ENCODE measurements around the gene RASA3. TPM values are rescaled to one million over a fixed set of nuclear protein-coding genes. Genes with fewer than 3 reads are reported as not detected.

Gene RASA3
- polyA plus RNA-seq, 3 donors: 9.0 to 32.6 (median 16.6) TPM

DNA sequence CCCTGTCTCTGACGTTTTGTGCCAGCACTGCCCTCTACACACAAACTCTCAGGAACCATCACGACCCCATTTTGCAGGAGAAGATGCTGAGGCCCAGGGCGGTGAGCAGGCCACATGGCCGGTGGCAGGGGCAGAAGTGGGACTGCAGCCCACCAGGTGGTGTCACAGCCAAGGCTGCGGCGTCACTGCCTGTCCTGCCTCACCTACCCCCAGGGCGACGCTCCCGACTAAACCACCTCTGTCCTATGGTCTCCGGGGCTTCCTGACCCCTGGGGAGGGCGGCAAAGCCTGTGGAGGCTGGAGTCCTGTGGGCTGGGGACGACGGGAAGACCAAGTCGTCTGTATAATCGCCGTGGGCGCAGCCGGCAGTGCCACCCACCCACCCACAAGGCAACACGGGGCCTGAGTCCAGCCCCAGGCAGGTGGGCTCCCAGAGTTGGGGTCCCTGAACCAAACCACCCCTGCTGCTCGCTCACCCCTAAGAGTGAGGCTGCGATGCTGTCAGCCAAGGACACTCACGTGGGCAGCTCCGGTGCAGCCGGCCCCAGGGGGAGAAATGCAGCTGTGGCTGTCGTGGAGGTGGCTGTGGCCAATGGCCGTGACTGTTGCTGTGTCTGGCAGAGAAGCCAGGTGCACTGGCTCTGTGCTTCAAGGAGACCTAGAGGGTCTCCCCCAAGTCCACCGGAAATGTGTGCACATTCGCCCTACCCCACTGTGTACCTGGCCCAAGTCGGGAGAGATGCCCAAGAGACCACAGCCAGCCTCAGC lies 29.7 kb downstream of the RASA3 start:
- Histone ChIP-seq H3K27ac (ENCODE audit: low read depth in 1 of 2, low read length in 2 of 2) (peak overlapping the region in 1 of 2 donors; percentile 11), H3K4me3 (replicated peaks in 1 of 3; ENCODE audit: low read depth in 2 of 3, low read length in 3 of 3) (no peak overlapping the region), H3K27me3 (ENCODE audit: control insufficient read depth in 2 of 2, insufficient read depth in 2 of 2, low read length in 2 of 2) (no peaks in the 10 kb centered on the region), H3K9me3 (replicated peaks in 1 of 2; ENCODE audit: control insufficient read depth in 1 of 2, insufficient read depth in 1 of 2, low read length in 2 of 2) (no peaks in the 10 kb centered on the region), H2AFZ (ENCODE audit: insufficient read depth, low read depth, low read length, poor library complexity, severe bottlenecking) (no peak overlapping the region), H4K20me1 (ENCODE audit: insufficient read depth, low read length) (peaks cover 92% of the 10 kb centered on the region), H3K79me2 (ENCODE audit: insufficient read depth, low read length) (peaks cover 85% of the 10 kb centered on the region), H3K36me3 (replicated peaks in 1 of 2; ENCODE audit: control insufficient read depth in 1 of 2, insufficient read depth in 2 of 2, low read length in 2 of 2) (peaks cover 10 to 14% of the 10 kb centered on the region in 2 donors), H3K9ac (ENCODE audit: insufficient read depth, low read length, poor library complexity, severe bottlenecking) (no peak overlapping the region), H3K4me1 (ENCODE audit: control insufficient read depth in 1 of 2, insufficient read depth in 2 of 2, low read length in 2 of 2) (peaks cover 0 to 10% of the 10 kb centered on the region in 2 donors), H3K4me2 (replicated peaks; ENCODE audit: extremely low read depth, low read length, poor library complexity, severe bottlenecking) (no peak overlapping the region)
- Mint-ChIP-seq H3K27ac (peak overlapping the region in 2 of 7 donors; percentile 12 to 60), H3K27me3 (ENCODE audit: low read depth in 3 of 3) (no peaks in the 10 kb centered on the region), H3K4me3 (no peak overlapping the region), H3K9me3 (peaks cover 0 to 4% (median 0%) of the 10 kb centered on the region in 7 donors), H3K4me1 (peaks cover 19% of the 10 kb centered on the region), H3K36me3 (peaks cover 8 to 28% of the 10 kb centered on the region in 2 donors)
- 93% methylated on average over 27 of the region's 29 CpGs for WGBS (ENCODE audit: insufficient coverage)
- DNase-seq: no peak
- intact Hi-C loops (cut with micrococcal nuclease): loop anchor here in 1 of 2 donors (5.0 kb wide), 2 partner anchors 65 to 150 kb away; no protein-coding TSS in a partner anchor
- TF ChIP-seq CTCF (IDR thresholded peaks at IDR 0.05): no peak

GRCh38 chr13:114102131-114102520 lies 30.3 kb downstream of the RASA3 start:
- H3K27me3 Mint-ChIP-seq (ENCODE audit: low read depth in 3 of 3): no peaks in the 10 kb centered on the region
- H3K4me1 Mint-ChIP-seq: peaks cover 24% of the 10 kb centered on the region
- peaks cover 8 to 10% of the 10 kb centered on the region in 2 donors for H3K36me3 ChIP-seq (replicated peaks in 1 of 2; ENCODE audit: control insufficient read depth in 1 of 2, insufficient read depth in 2 of 2, low read length in 2 of 2)

More at GRCh38 chr13:114102131-114102520, 30.3 kb downstream of the RASA3 start:
- H3K79me2 ChIP-seq (ENCODE audit: insufficient read depth, low read length): peaks cover 85% of the 10 kb centered on the region
- H2AFZ ChIP-seq (ENCODE audit: insufficient read depth, low read depth, low read length, poor library complexity, severe bottlenecking): no peak overlapping the region
- no peak overlapping the region for H3K4me2 ChIP-seq (replicated peaks; ENCODE audit: extremely low read depth, low read length, poor library complexity, severe bottlenecking)
- no peak overlapping the region for H3K4me3 Mint-ChIP-seq
- H3K36me3 Mint-ChIP-seq: peaks cover 12 to 27% of the 10 kb centered on the region in 2 donors
- peak overlapping the region in 2 of 7 donors; percentile 12 to 74 for H3K27ac Mint-ChIP-seq
- 95% methylated on average over 13 of the region's 18 CpGs for WGBS (ENCODE audit: insufficient coverage)
- H3K9me3 Mint-ChIP-seq: peaks cover 0 to 4% (median 0%) of the 10 kb centered on the region in 7 donors
- DNase-seq: no peak
- intact Hi-C loops (cut with micrococcal nuclease): loop anchor here in 1 of 2 donors (5.0 kb wide), 2 partner anchors 65 to 150 kb away; no protein-coding TSS in a partner anchor
- peak overlapping the region in 1 of 2 donors; percentile 11 for H3K27ac ChIP-seq (ENCODE audit: low read depth in 1 of 2, low read length in 2 of 2)
- H3K4me3 ChIP-seq (replicated peaks in 1 of 3; ENCODE audit: low read depth in 2 of 3, low read length in 3 of 3): no peak overlapping the region
- no peaks in the 10 kb centered on the region for H3K27me3 ChIP-seq (ENCODE audit: control insufficient read depth in 2 of 2, insufficient read depth in 2 of 2, low read length in 2 of 2)
- H4K20me1 ChIP-seq (ENCODE audit: insufficient read depth, low read length): peaks cover 92% of the 10 kb centered on the region
- TF ChIP-seq CTCF (IDR thresholded peaks at IDR 0.05): no peak
- H3K4me1 ChIP-seq (ENCODE audit: control insufficient read depth in 1 of 2, insufficient read depth in 2 of 2, low read length in 2 of 2): peaks cover 0 to 16% of the 10 kb centered on the region in 2 donors
- no peak overlapping the region for H3K9ac ChIP-seq (ENCODE audit: insufficient read depth, low read length, poor library complexity, severe bottlenecking)
- H3K9me3 ChIP-seq (replicated peaks in 1 of 2; ENCODE audit: control insufficient read depth in 1 of 2, insufficient read depth in 1 of 2, low read length in 2 of 2): no peaks in the 10 kb centered on the region
